ENCODE results near the gene PUSL1.
A peak's percentile ranks its signal among the peaks of the same experiment; 100 is the strongest.

GRCh38 chr1:1302006-1302430 lies 6.4 kb upstream of the PUSL1 start:
- TF ChIP-seq KLF16 (CRISPR knock-in tag; IDR thresholded peaks at IDR 0.05): no peak
- peak; percentile 64 for TF ChIP-seq CTCF (CRISPR knock-in tag; IDR thresholded peaks at IDR 0.05)
- TF ChIP-seq TBL1XR1 (IDR thresholded peaks at IDR 0.05; ENCODE audit: borderline replicate concordance, low read length, partially characterized antibody): no peak

All from HepG2 (cell line).